ENCODE data around the gene HCN2.

HCN2 gene

DNA sequence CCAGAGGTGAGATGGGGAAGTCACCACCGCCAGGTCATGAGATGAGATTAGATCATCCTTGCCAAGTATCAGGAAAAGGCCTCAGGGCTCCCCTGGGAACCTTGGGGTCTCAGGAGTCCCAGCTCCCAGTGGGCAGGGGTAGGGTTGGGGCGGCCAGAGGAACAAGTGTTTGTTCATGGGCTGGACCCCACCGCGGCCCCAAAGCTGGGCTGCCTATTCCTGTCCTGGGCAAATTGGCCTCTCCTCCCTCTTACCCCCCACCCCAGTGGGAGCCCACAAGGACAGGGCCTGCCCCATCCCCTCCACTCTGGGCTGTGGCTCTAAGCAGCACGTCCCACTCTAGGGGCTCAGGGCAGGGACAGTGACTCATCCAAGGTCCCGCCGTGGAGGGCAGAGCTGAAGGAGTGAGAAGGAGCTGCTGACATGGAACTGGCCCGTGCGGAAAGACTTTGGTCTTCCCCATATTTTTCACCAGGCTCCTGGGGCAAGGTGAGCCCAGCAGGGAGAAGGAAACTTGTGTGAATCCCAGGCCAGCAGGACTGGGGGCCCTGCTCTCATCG lies 4.0 kb upstream of the HCN2 start:
- Histone ChIP-seq H3K9me3 (ENCODE audit: control insufficient read depth in 1 of 2, low read length in 2 of 2) (no peaks in the 10 kb centered on the region), H3K4me1 (ENCODE audit: control insufficient read depth in 1 of 2, insufficient read depth in 2 of 2, low read length in 2 of 2) (no peaks in the 10 kb centered on the region), H3K27ac (ENCODE audit: low read depth, low read length) (no peak overlapping the region), H3K9ac (ENCODE audit: low read depth in 1 of 2, low read length in 2 of 2) (no peak overlapping the region), H3K4me3 (ENCODE audit: low read depth in 1 of 2, low read length in 2 of 2) (no peak overlapping the region), H3K27me3 (ENCODE audit: control insufficient read depth in 1 of 2, insufficient read depth in 2 of 2, low read length in 2 of 2) (peaks cover 15% of the 10 kb centered on the region in 2 donors), H3K36me3 (ENCODE audit: control insufficient read depth in 1 of 2, insufficient read depth in 2 of 2, low read length in 2 of 2) (peaks cover 0 to 16% of the 10 kb centered on the region in 2 donors)

DNA sequence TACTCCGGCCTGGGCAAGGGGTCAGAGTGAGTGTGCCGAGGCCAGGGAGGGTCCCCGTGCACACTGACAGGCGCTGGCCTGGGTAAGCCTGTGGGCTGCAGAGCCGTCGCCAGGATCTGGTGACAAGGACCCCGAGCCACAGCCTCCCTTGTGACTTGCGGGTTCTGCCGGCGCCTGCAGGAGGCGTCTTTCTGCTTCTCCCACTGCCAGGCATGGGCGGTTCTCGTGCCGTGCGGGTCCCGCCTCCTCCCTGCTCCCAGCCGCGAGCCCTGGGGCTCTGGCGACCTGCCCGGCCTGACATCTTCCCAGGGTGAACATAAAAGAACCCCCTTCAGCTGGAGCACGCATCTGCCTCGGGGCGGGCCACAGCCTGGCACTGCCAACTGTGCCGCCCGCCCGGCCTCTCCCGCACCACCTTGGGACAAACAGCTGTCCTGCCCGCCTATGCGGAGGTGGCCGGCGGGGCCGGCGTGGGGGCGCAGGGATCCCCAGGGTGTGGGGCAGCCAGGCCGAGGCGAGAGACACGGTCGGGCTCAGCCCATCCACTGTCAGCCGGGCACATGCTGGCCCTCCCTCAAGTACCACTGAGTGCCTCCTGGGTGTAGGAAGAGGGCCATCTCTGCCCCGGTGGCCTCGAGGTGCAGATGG lies 1.5 kb upstream of the HCN2 start:
- no peak overlapping the region for H3K9ac ChIP-seq (ENCODE audit: low read depth in 1 of 2, low read length in 2 of 2)
- H3K27ac ChIP-seq (ENCODE audit: low read depth, low read length): no peak overlapping the region
- H3K4me3 ChIP-seq (ENCODE audit: low read depth in 1 of 2, low read length in 2 of 2): no peak overlapping the region
- peaks cover 19 to 24% of the 10 kb centered on the region in 2 donors for H3K27me3 ChIP-seq (ENCODE audit: control insufficient read depth in 1 of 2, insufficient read depth in 2 of 2, low read length in 2 of 2)
- H3K4me1 ChIP-seq (ENCODE audit: control insufficient read depth in 1 of 2, insufficient read depth in 2 of 2, low read length in 2 of 2): no peaks in the 10 kb centered on the region
- H3K9me3 ChIP-seq (ENCODE audit: control insufficient read depth in 1 of 2, low read length in 2 of 2): no peaks in the 10 kb centered on the region
- H3K36me3 ChIP-seq (ENCODE audit: control insufficient read depth in 1 of 2, insufficient read depth in 2 of 2, low read length in 2 of 2): no peaks in the 10 kb centered on the region

- Histone ChIP-seq H3K27me3 (ENCODE audit: control insufficient read depth in 1 of 2, insufficient read depth in 2 of 2, low read length in 2 of 2) (peaks cover 19 to 24% of the 10 kb centered on the region in 2 donors), H3K4me1 (ENCODE audit: control insufficient read depth in 1 of 2, insufficient read depth in 2 of 2, low read length in 2 of 2) (no peaks in the 10 kb centered on the region), H3K9ac (ENCODE audit: low read depth in 1 of 2, low read length in 2 of 2) (no peak overlapping the region), H3K27ac (ENCODE audit: low read depth, low read length) (no peak overlapping the region), H3K9me3 (ENCODE audit: control insufficient read depth in 1 of 2, low read length in 2 of 2) (no peaks in the 10 kb centered on the region), H3K36me3 (ENCODE audit: control insufficient read depth in 1 of 2, insufficient read depth in 2 of 2, low read length in 2 of 2) (no peaks in the 10 kb centered on the region), H3K4me3 (ENCODE audit: low read depth in 1 of 2, low read length in 2 of 2) (no peak overlapping the region)
These were observed 664 bp upstream of the HCN2 start for GRCh38 chr19:588741-589692.

GRCh38 chr19:590396-590745 lies 690 bp downstream of the HCN2 start:
- Histone ChIP-seq H3K27me3 (ENCODE audit: control insufficient read depth in 1 of 2, insufficient read depth in 2 of 2, low read length in 2 of 2) (peaks cover 19 to 28% of the 10 kb centered on the region in 2 donors), H3K9me3 (ENCODE audit: control insufficient read depth in 1 of 2, low read length in 2 of 2) (no peaks in the 10 kb centered on the region), H3K4me3 (ENCODE audit: low read depth in 1 of 2, low read length in 2 of 2) (no peak overlapping the region), H3K27ac (ENCODE audit: low read depth, low read length) (no peak overlapping the region), H3K4me1 (ENCODE audit: control insufficient read depth in 1 of 2, insufficient read depth in 2 of 2, low read length in 2 of 2) (no peaks in the 10 kb centered on the region), H3K36me3 (ENCODE audit: control insufficient read depth in 1 of 2, insufficient read depth in 2 of 2, low read length in 2 of 2) (no peaks in the 10 kb centered on the region), H3K9ac (ENCODE audit: low read depth in 1 of 2, low read length in 2 of 2) (no peak overlapping the region)

DNA sequence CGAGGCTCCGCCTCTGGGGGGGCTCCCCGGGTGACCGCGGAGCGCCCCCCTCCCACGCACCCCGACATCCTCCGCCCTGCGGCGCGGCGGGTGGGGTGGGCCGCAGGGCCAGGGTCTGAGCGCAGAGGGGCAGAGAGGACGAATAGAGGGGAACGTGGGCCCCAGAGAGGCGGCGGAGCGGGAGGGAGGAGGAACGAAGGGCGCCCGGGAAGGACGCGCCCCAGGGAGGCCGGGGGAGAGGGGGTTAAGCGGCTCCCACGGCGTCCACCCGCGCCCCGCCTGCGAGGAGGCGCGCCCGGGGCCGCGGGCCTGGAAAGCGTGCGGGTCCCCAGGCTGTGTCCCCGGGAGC lies 1.0 kb downstream of the HCN2 start:
- H3K4me3 ChIP-seq (ENCODE audit: low read depth in 1 of 2, low read length in 2 of 2): no peak overlapping the region
- no peaks in the 10 kb centered on the region for H3K36me3 ChIP-seq (ENCODE audit: control insufficient read depth in 1 of 2, insufficient read depth in 2 of 2, low read length in 2 of 2)
- peaks cover 19 to 28% of the 10 kb centered on the region in 2 donors for H3K27me3 ChIP-seq (ENCODE audit: control insufficient read depth in 1 of 2, insufficient read depth in 2 of 2, low read length in 2 of 2)
- no peak overlapping the region for H3K9ac ChIP-seq (ENCODE audit: low read depth in 1 of 2, low read length in 2 of 2)
- no peak overlapping the region for H3K27ac ChIP-seq (ENCODE audit: low read depth, low read length)
- H3K4me1 ChIP-seq (ENCODE audit: control insufficient read depth in 1 of 2, insufficient read depth in 2 of 2, low read length in 2 of 2): no peaks in the 10 kb centered on the region
- H3K9me3 ChIP-seq (ENCODE audit: control insufficient read depth in 1 of 2, low read length in 2 of 2): no peaks in the 10 kb centered on the region

DNA sequence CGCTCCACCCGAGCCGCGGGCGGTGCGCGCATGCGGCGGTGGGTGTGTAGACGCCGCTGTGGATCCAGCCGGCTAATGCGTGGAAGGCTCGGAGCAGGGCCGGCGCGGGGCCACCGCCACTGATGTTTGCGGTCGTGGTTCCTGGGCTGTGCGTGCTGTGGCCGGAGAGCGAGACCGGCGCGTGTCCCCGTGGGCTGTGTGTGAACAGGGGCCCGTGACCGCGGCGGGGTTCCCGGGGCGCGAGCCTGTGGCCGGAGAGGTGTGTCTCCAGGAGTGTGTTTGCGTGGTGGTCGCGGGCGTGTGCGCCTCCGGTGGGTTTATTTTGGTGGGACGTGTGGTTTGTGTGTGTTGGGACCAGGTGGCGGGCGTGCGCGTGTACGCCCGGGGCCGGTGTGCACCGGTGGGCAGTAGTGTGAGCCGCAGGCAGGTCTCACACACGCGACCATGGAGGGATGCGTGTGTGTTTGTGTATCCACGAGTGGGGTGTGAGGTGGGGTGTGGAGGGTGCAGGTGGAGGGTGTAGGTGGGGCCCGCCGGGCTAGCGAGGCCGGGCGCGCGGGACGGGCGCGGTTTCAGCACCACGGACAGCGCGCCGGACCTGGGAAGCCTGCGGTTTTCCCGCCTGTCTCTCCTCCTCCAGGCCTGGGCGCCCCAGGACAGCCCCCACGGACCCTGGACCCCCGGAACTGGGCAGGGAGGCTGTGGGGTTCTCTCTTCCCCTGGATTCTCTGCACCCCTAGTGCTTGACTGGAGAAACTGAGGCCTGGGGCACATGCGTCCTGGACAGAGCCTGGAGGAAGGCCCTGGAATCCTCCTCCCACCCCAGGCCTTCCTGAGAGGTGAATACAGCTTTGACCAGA lies 1.6 kb downstream of the HCN2 start:
- Histone ChIP-seq H3K27ac (ENCODE audit: low read depth, low read length) (no peak overlapping the region), H3K27me3 (ENCODE audit: control insufficient read depth in 1 of 2, insufficient read depth in 2 of 2, low read length in 2 of 2) (peaks cover 19 to 28% of the 10 kb centered on the region in 2 donors), H3K9me3 (ENCODE audit: control insufficient read depth in 1 of 2, low read length in 2 of 2) (no peaks in the 10 kb centered on the region), H3K4me1 (ENCODE audit: control insufficient read depth in 1 of 2, insufficient read depth in 2 of 2, low read length in 2 of 2) (no peaks in the 10 kb centered on the region), H3K9ac (ENCODE audit: low read depth in 1 of 2, low read length in 2 of 2) (no peak overlapping the region), H3K36me3 (ENCODE audit: control insufficient read depth in 1 of 2, insufficient read depth in 2 of 2, low read length in 2 of 2) (no peaks in the 10 kb centered on the region), H3K4me3 (ENCODE audit: low read depth in 1 of 2, low read length in 2 of 2) (no peak overlapping the region)

DNA sequence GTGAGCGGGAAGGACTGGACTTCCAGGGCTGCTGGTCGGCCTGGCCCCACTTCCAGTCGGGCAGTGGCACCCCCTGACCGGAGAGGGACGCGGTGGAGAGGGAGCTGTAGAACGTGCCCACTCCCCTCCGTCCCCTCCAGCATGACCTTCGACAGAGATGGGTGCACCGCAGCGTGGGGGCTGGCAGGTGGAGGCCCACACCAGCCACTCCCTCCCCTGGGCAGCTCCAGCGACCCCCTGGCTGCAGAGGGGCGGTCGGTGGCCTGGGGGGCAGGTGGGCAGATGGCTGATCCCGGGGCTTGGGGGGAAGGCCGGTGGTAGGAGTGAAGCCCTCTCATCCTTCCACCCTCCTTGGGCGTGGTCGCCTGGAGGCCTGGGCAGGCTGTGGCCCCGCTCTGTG lies 2.4 kb downstream of the HCN2 start:
- no peaks in the 10 kb centered on the region for H3K36me3 ChIP-seq (ENCODE audit: control insufficient read depth in 1 of 2, insufficient read depth in 2 of 2, low read length in 2 of 2)
- H3K27me3 ChIP-seq (ENCODE audit: control insufficient read depth in 1 of 2, insufficient read depth in 2 of 2, low read length in 2 of 2): peaks cover 19 to 28% of the 10 kb centered on the region in 2 donors
- H3K4me1 ChIP-seq (ENCODE audit: control insufficient read depth in 1 of 2, insufficient read depth in 2 of 2, low read length in 2 of 2): no peaks in the 10 kb centered on the region
- no peak overlapping the region for H3K9ac ChIP-seq (ENCODE audit: low read depth in 1 of 2, low read length in 2 of 2)
- H3K27ac ChIP-seq (ENCODE audit: low read depth, low read length): no peak overlapping the region
- H3K9me3 ChIP-seq (ENCODE audit: control insufficient read depth in 1 of 2, low read length in 2 of 2): no peaks in the 10 kb centered on the region
- no peak overlapping the region for H3K4me3 ChIP-seq (ENCODE audit: low read depth in 1 of 2, low read length in 2 of 2)

DNA sequence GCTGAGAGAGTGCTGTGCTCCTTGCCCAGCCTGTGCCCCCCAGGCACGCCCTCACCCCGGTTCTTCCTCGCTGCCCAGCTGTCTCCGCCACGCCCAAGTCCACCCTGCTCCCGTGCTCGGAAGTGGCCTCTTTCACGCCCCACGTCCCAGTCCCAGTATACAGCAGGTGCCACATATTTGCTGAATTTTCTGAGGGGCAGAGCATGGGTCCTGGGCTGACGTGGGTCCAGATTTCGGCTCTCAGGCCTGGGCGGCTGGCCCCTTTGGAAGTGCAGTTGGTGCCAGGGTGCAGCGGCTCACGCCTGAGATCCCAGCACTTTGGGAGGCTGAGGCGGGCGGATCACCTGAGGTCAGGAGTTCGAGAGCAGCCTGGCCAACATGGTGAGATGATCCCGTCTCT lies 3.4 kb downstream of the HCN2 start:
- no peak overlapping the region for H3K9ac ChIP-seq (ENCODE audit: low read depth in 1 of 2, low read length in 2 of 2)
- H3K4me3 ChIP-seq (ENCODE audit: low read depth in 1 of 2, low read length in 2 of 2): no peak overlapping the region
- no peaks in the 10 kb centered on the region for H3K36me3 ChIP-seq (ENCODE audit: control insufficient read depth in 1 of 2, insufficient read depth in 2 of 2, low read length in 2 of 2)
- peaks cover 18 to 26% of the 10 kb centered on the region in 2 donors for H3K27me3 ChIP-seq (ENCODE audit: control insufficient read depth in 1 of 2, insufficient read depth in 2 of 2, low read length in 2 of 2)
- no peaks in the 10 kb centered on the region for H3K9me3 ChIP-seq (ENCODE audit: control insufficient read depth in 1 of 2, low read length in 2 of 2)
- no peak overlapping the region for H3K27ac ChIP-seq (ENCODE audit: low read depth, low read length)
- H3K4me1 ChIP-seq (ENCODE audit: control insufficient read depth in 1 of 2, insufficient read depth in 2 of 2, low read length in 2 of 2): no peaks in the 10 kb centered on the region

GRCh38 chr19:593505-593904 lies 3.8 kb downstream of the HCN2 start:
- H3K36me3 ChIP-seq (ENCODE audit: control insufficient read depth in 1 of 2, insufficient read depth in 2 of 2, low read length in 2 of 2): no peaks in the 10 kb centered on the region
- no peaks in the 10 kb centered on the region for H3K9me3 ChIP-seq (ENCODE audit: control insufficient read depth in 1 of 2, low read length in 2 of 2)
- no peak overlapping the region for H3K27ac ChIP-seq (ENCODE audit: low read depth, low read length)
- H3K4me3 ChIP-seq (ENCODE audit: low read depth in 1 of 2, low read length in 2 of 2): no peak overlapping the region
- H3K9ac ChIP-seq (ENCODE audit: low read depth in 1 of 2, low read length in 2 of 2): no peak overlapping the region
- no peaks in the 10 kb centered on the region for H3K4me1 ChIP-seq (ENCODE audit: control insufficient read depth in 1 of 2, insufficient read depth in 2 of 2, low read length in 2 of 2)
- H3K27me3 ChIP-seq (ENCODE audit: control insufficient read depth in 1 of 2, insufficient read depth in 2 of 2, low read length in 2 of 2): peaks cover 13 to 22% of the 10 kb centered on the region in 2 donors

Measured in duodenal mucosa (tissue), 2 donors.